CD4-positive, alpha-beta T cell treated with Interleukin-6 for 4 hours (primary cell): ENCODE data around the gene PNPLA4.

Experiments
- DNase-seq: peaks from one replicate; pipeline ENCODE4 v3.0.0-alpha.2; 2020; ENCODE audit warnings: mixed read lengths

Gene PNPLA4

GRCh38 chrX:7927259-7928167, at the start of gene PNPLA4:
TSS of gene PNPLA4 (minus strand) at chrX:7927413. CDS start at chrX:7926119, 1,294 bp downstream.
- DNase-seq: peak; percentile 88

- DNase-seq: no peak
These were observed 45.4 kb upstream of the PNPLA4 start for GRCh38 chrX:7972586-7972985.

GRCh38 chrX:7970428-7970827, 43.2 kb upstream of the PNPLA4 start:
- DNase-seq: no peak

GRCh38 chrX:7965436-7965835, 38.2 kb upstream of the PNPLA4 start:
- DNase-seq: no peak

GRCh38 chrX:7960246-7960645, 33.0 kb upstream of the PNPLA4 start:
- no peak for DNase-seq

GRCh38 chrX:7953446-7953845, 26.2 kb upstream of the PNPLA4 start:
- DNase-seq: no peak

GRCh38 chrX:7950865-7951264, 23.7 kb upstream of the PNPLA4 start:
- no peak for DNase-seq

- no peak for DNase-seq
These were observed 21.3 kb upstream of the PNPLA4 start for GRCh38 chrX:7948483-7948882.

GRCh38 chrX:7946960-7947359, 19.7 kb upstream of the PNPLA4 start:
- no peak for DNase-seq

GRCh38 chrX:7943600-7944245, 16.5 kb upstream of the PNPLA4 start:
- no peak for DNase-seq

GRCh38 chrX:7941390-7942042, 14.3 kb upstream of the PNPLA4 start:
- no peak for DNase-seq

GRCh38 chrX:7934026-7934425, 6.8 kb upstream of the PNPLA4 start:
- no peak for DNase-seq

- no peak for DNase-seq
These were observed 327 bp downstream of the PNPLA4 start for GRCh38 chrX:7926914-7927258.

- no peak for DNase-seq
These were observed 712 bp downstream of the PNPLA4 start for GRCh38 chrX:7926501-7926900.

GRCh38 chrX:7925867-7926472, 1.2 kb downstream of the PNPLA4 start:
- peak; percentile 71 for DNase-seq

- DNase-seq: no peak
These were observed 5.5 kb downstream of the PNPLA4 start for GRCh38 chrX:7921750-7922149.

GRCh38 chrX:7908821-7909220, 18.4 kb downstream of the PNPLA4 start:
- DNase-seq: no peak

- no peak for DNase-seq
These were observed 22.7 kb downstream of the PNPLA4 start for GRCh38 chrX:7904562-7904961.

GRCh38 chrX:7891928-7892327, 35.3 kb downstream of the PNPLA4 start:
- no peak for DNase-seq

- no peak for DNase-seq
These were observed 37.5 kb downstream of the PNPLA4 start for GRCh38 chrX:7889680-7890079.

GRCh38 chrX:7889135-7889534, 38.1 kb downstream of the PNPLA4 start:
- no peak for DNase-seq

- DNase-seq: no peak
These were observed 50.3 kb downstream of the PNPLA4 start for GRCh38 chrX:7876957-7877356.

GRCh38 chrX:7872042-7872441, 55.2 kb downstream of the PNPLA4 start:
- DNase-seq: no peak
